H1 (cell line): ENCODE results near the gene MRE11. TPM values are rescaled to one million over a fixed set of nuclear protein-coding genes. Genes with fewer than 3 reads are reported as not detected.

Experiments
- ASH2L ChIP-seq: fragments of 200-600, 300-600 bp; sonication (generic); IDR thresholded peaks from one replicate; pipeline ENCODE4 v1.7.1; 2017; ENCODE audit warnings: low read length
- HDAC2 ChIP-seq, 2 experiments: fragments of 300-600 bp in 1 of 2; sonication (generic) in 1 of 2; IDR thresholded peaks; 2 replicates each; pipeline ENCODE4 v1.6.1; 2011 to 2012; ENCODE audit warnings: low read depth in 2 of 2, low read length in 2 of 2, mild to moderate bottlenecking in 2 of 2, moderate library complexity in 2 of 2, borderline replicate concordance in 1 of 2, inconsistent platforms in 1 of 2
- KDM1A ChIP-seq: fragments of 200-600, 300-600 bp; sonication (generic); IDR thresholded peaks from 2 replicates; pipeline ENCODE4 v1.7.1; 2016; ENCODE audit warnings: mild to moderate bottlenecking, low read length, borderline replicate concordance
- KDM5A ChIP-seq: fragments of 200-600 bp; IDR thresholded peaks from 2 replicates; pipeline ENCODE4 v1.7.1; 2012; ENCODE audit warnings: mild to moderate bottlenecking, low read length, inconsistent platforms, mixed read lengths
- NRF1 ChIP-seq: IDR thresholded peaks from 2 replicates; pipeline ENCODE4 v1.6.1; 2011; ENCODE audit warnings: mild to moderate bottlenecking, low read depth, low read length, improper control_type of control experiment
- POLR2A ChIP-seq, 2 experiments: IDR thresholded peaks; 1 replicate in 1 of 2; 2 replicates in 1 of 2; pipeline ENCODE4 v1.6.1; 2011; ENCODE audit warnings: low read depth in 2 of 2, low read length in 2 of 2, mild to moderate bottlenecking in 2 of 2; ENCODE audit errors: control extremely low read depth in 1 of 2
- SIN3A ChIP-seq, 2 experiments: IDR thresholded peaks in 1 of 2; conservative IDR thresholded peaks in 1 of 2; 2 replicates each; pipeline ENCODE4 v1.6.1; 2011 to 2012; ENCODE audit warnings: low read length in 2 of 2, improper control_type of control experiment in 1 of 2, low read depth in 1 of 2, mild to moderate bottlenecking in 1 of 2
- SIX5 ChIP-seq: IDR thresholded peaks from 2 replicates; pipeline ENCODE4 v1.6.1; 2011; ENCODE audit warnings: mild to moderate bottlenecking, low read depth, low read length
- SP4 ChIP-seq: IDR thresholded peaks from 2 replicates; pipeline ENCODE4 v1.6.1; 2012; ENCODE audit warnings: low read length, inconsistent platforms
- polyA plus RNA-seq, 7 experiments: library from polyadenylated mRNA; depleted of rRNA in 3 of 7; stranded (reverse) in 5 of 7; unstranded in 2 of 7; fragments of >200 nt in 5 of 7; fragments of 200-250 nt in 2 of 7; gene quantifications; 1 replicate in 5 of 7; 2 replicates in 1 of 7; 4 replicates in 1 of 7; pipeline versions ENCODE4 v1.2.1 to v1.2.3, GENCODE V29; 2011 to 2013; ENCODE audit warnings: missing spikeins in 2 of 7, mixed read lengths in 2 of 7
- total RNA-seq: library from RNA; stranded (reverse); fragmentation: NEBNext Ultra II Directional; extraction: Animal tissue kit (Norgen Biotek cat#: 25700); gene quantifications from 2 replicates; pipeline ENCODE4 v1.2.1, GENCODE V29; 2021
- TF ChIP-seq, protein P1 (sequence below): fragments of 300-600 bp; sonication (generic); IDR thresholded peaks from 2 replicates; pipeline ENCODE4 v1.7.1; 2012; ENCODE audit warnings: low read length, moderate library complexity, mild to moderate bottlenecking, inconsistent platforms; ENCODE audit not compliant: insufficient replicate concordance

The MRE11 gene
- total and polyA plus RNA-seq, 2 of the 8 experiments (the other 6 are each of a cell fraction or from before 2014, with no cell fraction given) = 7.2 to 43.4 TPM

- TF ChIP-seq SIN3A (conservative IDR thresholded peaks at IDR 0.05 in 1 of 2, IDR thresholded peaks at IDR 0.05 in 1 of 2; ENCODE audit: low read depth in 1 of 2, low read length in 2 of 2) (peak; percentile 88 to 96), SP4 (no peak), KDM5A (0 out of 2 replicates have a peak, but pooled peaks have one; percentile 22), POLR2A (IDR thresholded peaks at IDR 0.05; ENCODE audit: control extremely low read depth in 1 of 2, low read depth in 2 of 2, low read length in 2 of 2) (peak; percentile 90 to 91), HDAC2 (IDR thresholded peaks at IDR 0.05; ENCODE audit: borderline replicate concordance in 1 of 2, low read depth in 2 of 2, low read length in 2 of 2) (no peak; a peak in 2 of 4 replicates), KDM1A (no peak), ASH2L (peak; percentile 62), NRF1 (no peak), SIX5 (no peak)
- TF ChIP-seq, protein P1, sequence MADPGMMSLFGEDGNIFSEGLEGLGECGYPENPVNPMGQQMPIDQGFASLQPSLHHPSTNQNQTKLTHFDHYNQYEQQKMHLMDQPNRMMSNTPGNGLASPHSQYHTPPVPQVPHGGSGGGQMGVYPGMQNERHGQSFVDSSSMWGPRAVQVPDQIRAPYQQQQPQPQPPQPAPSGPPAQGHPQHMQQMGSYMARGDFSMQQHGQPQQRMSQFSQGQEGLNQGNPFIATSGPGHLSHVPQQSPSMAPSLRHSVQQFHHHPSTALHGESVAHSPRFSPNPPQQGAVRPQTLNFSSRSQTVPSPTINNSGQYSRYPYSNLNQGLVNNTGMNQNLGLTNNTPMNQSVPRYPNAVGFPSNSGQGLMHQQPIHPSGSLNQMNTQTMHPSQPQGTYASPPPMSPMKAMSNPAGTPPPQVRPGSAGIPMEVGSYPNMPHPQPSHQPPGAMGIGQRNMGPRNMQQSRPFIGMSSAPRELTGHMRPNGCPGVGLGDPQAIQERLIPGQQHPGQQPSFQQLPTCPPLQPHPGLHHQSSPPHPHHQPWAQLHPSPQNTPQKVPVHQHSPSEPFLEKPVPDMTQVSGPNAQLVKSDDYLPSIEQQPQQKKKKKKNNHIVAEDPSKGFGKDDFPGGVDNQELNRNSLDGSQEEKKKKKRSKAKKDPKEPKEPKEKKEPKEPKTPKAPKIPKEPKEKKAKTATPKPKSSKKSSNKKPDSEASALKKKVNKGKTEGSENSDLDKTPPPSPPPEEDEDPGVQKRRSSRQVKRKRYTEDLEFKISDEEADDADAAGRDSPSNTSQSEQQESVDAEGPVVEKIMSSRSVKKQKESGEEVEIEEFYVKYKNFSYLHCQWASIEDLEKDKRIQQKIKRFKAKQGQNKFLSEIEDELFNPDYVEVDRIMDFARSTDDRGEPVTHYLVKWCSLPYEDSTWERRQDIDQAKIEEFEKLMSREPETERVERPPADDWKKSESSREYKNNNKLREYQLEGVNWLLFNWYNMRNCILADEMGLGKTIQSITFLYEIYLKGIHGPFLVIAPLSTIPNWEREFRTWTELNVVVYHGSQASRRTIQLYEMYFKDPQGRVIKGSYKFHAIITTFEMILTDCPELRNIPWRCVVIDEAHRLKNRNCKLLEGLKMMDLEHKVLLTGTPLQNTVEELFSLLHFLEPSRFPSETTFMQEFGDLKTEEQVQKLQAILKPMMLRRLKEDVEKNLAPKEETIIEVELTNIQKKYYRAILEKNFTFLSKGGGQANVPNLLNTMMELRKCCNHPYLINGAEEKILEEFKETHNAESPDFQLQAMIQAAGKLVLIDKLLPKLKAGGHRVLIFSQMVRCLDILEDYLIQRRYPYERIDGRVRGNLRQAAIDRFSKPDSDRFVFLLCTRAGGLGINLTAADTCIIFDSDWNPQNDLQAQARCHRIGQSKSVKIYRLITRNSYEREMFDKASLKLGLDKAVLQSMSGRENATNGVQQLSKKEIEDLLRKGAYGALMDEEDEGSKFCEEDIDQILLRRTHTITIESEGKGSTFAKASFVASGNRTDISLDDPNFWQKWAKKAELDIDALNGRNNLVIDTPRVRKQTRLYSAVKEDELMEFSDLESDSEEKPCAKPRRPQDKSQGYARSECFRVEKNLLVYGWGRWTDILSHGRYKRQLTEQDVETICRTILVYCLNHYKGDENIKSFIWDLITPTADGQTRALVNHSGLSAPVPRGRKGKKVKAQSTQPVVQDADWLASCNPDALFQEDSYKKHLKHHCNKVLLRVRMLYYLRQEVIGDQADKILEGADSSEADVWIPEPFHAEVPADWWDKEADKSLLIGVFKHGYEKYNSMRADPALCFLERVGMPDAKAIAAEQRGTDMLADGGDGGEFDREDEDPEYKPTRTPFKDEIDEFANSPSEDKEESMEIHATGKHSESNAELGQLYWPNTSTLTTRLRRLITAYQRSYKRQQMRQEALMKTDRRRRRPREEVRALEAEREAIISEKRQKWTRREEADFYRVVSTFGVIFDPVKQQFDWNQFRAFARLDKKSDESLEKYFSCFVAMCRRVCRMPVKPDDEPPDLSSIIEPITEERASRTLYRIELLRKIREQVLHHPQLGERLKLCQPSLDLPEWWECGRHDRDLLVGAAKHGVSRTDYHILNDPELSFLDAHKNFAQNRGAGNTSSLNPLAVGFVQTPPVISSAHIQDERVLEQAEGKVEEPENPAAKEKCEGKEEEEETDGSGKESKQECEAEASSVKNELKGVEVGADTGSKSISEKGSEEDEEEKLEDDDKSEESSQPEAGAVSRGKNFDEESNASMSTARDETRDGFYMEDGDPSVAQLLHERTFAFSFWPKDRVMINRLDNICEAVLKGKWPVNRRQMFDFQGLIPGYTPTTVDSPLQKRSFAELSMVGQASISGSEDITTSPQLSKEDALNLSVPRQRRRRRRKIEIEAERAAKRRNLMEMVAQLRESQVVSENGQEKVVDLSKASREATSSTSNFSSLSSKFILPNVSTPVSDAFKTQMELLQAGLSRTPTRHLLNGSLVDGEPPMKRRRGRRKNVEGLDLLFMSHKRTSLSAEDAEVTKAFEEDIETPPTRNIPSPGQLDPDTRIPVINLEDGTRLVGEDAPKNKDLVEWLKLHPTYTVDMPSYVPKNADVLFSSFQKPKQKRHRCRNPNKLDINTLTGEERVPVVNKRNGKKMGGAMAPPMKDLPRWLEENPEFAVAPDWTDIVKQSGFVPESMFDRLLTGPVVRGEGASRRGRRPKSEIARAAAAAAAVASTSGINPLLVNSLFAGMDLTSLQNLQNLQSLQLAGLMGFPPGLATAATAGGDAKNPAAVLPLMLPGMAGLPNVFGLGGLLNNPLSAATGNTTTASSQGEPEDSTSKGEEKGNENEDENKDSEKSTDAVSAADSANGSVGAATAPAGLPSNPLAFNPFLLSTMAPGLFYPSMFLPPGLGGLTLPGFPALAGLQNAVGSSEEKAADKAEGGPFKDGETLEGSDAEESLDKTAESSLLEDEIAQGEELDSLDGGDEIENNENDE = no peak
These were observed at the start of gene MRE11, which contains the start of gene ANKRD49 (continued) for GRCh38 chr11:94493281-94494125.
